Mucosa of descending colon (tissue), 3 donors: ENCODE measurements around the gene SPA17. TPM values are rescaled to one million over a fixed set of nuclear protein-coding genes. Genes with fewer than 3 reads are reported as not detected.
A peak's percentile ranks its signal among the peaks of the same experiment; 100 is the strongest.

ENCODE experiments used
- ATAC-seq: fragments of 200-7000 bp; cut with Tn5 transposase; one replicate; pipeline ENCODE4 v1.9.1; 2020; ENCODE audit warnings: mild to moderate bottlenecking, moderate library complexity
- DNase-seq, 3 donors: peaks; one replicate each; pipeline ENCODE4 v3.0.0-alpha.2; 2020
- H3K36me3 ChIP-seq: fragments of 200-600 bp; one replicate; pipeline ENCODE4 v1.8.0; 2021; ENCODE audit warnings: low read depth, mild to moderate bottlenecking
- H3K4me1 ChIP-seq: fragments of 200-600 bp; one replicate; pipeline ENCODE4 v1.8.0; 2021; ENCODE audit warnings: low read depth, mild to moderate bottlenecking
- H3K4me3 ChIP-seq: fragments of 200-600 bp; one replicate; pipeline ENCODE4 v1.8.0; 2021; ENCODE audit warnings: mild to moderate bottlenecking
- H3K9me3 ChIP-seq: fragments of 200-600 bp; one replicate; pipeline ENCODE4 v1.8.0; 2021; ENCODE audit warnings: mild to moderate bottlenecking
- CTCF ChIP-seq: fragments of 200-600 bp; IDR thresholded peaks from one replicate; pipeline ENCODE4 v1.8.0; 2022; ENCODE audit warnings: antibody characterized with exemption, mild to moderate bottlenecking
- intact Hi-C, 2 donors: fragments of 100-400 bp; cut with DNase I in 1 of 2; cut with micrococcal nuclease in 1 of 2; formaldehyde crosslinking; loops; one replicate each; pipeline versions ENCODE4 v1.11.0 to v1.11.1; 2022; cut with DNase I, micrococcal nuclease
- total RNA-seq, 3 donors: library from RNA; stranded (reverse); fragmentation: NEBNext Ultra II Directional in 2 of 3; extraction: Animal tissue kit (Norgen Biotek cat#: 25700) in 2 of 3; gene quantifications; one replicate each; pipeline versions ENCODE4 v1.2.1 to v1.2.4, GENCODE V29; 2021 to 2023
- donor health status: DM: no; HTN: no; CAD: no; lungs with moderate emphysema.
- donor health status: DM: no; HTN: no; CAD: no.
- donor health status: DM: no; HTN: yes; CAD: no.

SPA17 gene
- total RNA-seq, 3 donors from 2014 or later: 4.6 to 6.9 (median 5.8) TPM

- intact Hi-C loops: no loop called here
- ATAC-seq: no peak
- H3K9me3 ChIP-seq: no peaks in the 10 kb centered on the region
- DNase-seq: no peak
- no peak overlapping the region for H3K4me3 ChIP-seq
- no peak for TF ChIP-seq CTCF
- H3K36me3 ChIP-seq: no peaks in the 10 kb centered on the region
- H3K4me1 ChIP-seq: peaks cover 20% of the 10 kb centered on the region
Measured at GRCh38 chr11:124743050-124743449, 69.3 kb downstream of the SPA17 start.

GRCh38 chr11:124745270-124745834 lies 71.6 kb downstream of the SPA17 start:
- Histone ChIP-seq H3K4me3 (no peak overlapping the region), H3K4me1 (peaks cover 26% of the 10 kb centered on the region), H3K9me3 (no peaks in the 10 kb centered on the region), H3K36me3 (no peaks in the 10 kb centered on the region)
- DNase-seq: peak in 2 of 3 donors; percentile 44 to 64
- ATAC-seq: no peak
- TF ChIP-seq CTCF: no peak
- intact Hi-C loops: no loop called here

GRCh38 chr11:124745835-124746620 lies 72.3 kb downstream of the SPA17 start:
- Histone ChIP-seq H3K4me1 (peaks cover 23% of the 10 kb centered on the region), H3K9me3 (no peaks in the 10 kb centered on the region), H3K4me3 (peak overlapping the region; percentile 12), H3K36me3 (no peaks in the 10 kb centered on the region)
- DNase-seq (peak; percentile 75 to 84 (median 81)), ATAC-seq (peak; percentile 50)
- intact Hi-C loops: no loop called here
- peak; percentile 21 for TF ChIP-seq CTCF

GRCh38 chr11:124746621-124747243 lies 73.0 kb downstream of the SPA17 start:
- DNase-seq: peak; percentile 93 to 95 (median 95)
- intact Hi-C loops: no loop called here

More at GRCh38 chr11:124746621-124747243, 73.0 kb downstream of the SPA17 start:
- H3K4me1 ChIP-seq: peaks cover 23% of the 10 kb centered on the region
- H3K36me3 ChIP-seq: no peaks in the 10 kb centered on the region
- H3K4me3 ChIP-seq: peak overlapping the region; percentile 12
- peak; percentile 29 for TF ChIP-seq CTCF
- H3K9me3 ChIP-seq: no peaks in the 10 kb centered on the region
- peak; percentile 87 for ATAC-seq

Other genes with a start within 250 kb of the SPA17 start
- not detected for gene OR8B4, start 249.0 kb upstream of the SPA17 start, total RNA-seq
- not detected for gene OR8B8, start 228.2 kb upstream of the SPA17 start, total RNA-seq
- gene OR8B12, start 130.2 kb upstream of the SPA17 start, total RNA-seq: not detected
- not detected for gene OR8A1, start 103.9 kb upstream of the SPA17 start, total RNA-seq
- not detected for gene PANX3, start 62.5 kb upstream of the SPA17 start, total RNA-seq
- 10 to 100 TPM; 26.6 to 45.8 (median 41.8) TPM for gene TBRG1, start 51.0 kb upstream of the SPA17 start, total RNA-seq
- 100 to 1,000 TPM in 2 of 3 donors, 10 to 100 TPM in 1; 81.7 to 232 (median 147) TPM for gene SIAE, start 165 bp upstream of the SPA17 start, total RNA-seq
- 1 to 10 TPM; 1.7 to 5.3 (median 2.0) TPM for gene NRGN, start 66.0 kb downstream of the SPA17 start, total RNA-seq
- 100 to 1,000 TPM in 2 of 3 donors, 10 to 100 TPM in 1; 78.6 to 268 (median 126) TPM for gene VSIG2, start 78.4 kb downstream of the SPA17 start, total RNA-seq
- 10 to 100 TPM in 1 of 3 donors, 1 to 10 TPM in 2; 7.7 to 11.5 (median 8.4) TPM for gene ESAM, start 88.4 kb downstream of the SPA17 start, total RNA-seq
- gene MSANTD2, start 126.5 kb downstream of the SPA17 start, total RNA-seq: 10 to 100 TPM in 1 of 3 donors, 1 to 10 TPM in 2; 7.2 to 13.6 (median 8.4) TPM
- gene ROBO3, start 191.5 kb downstream of the SPA17 start, total RNA-seq: 10 to 100 TPM in 1 of 3 donors, 1 to 10 TPM in 2; 4.0 to 10.3 (median 8.5) TPM
- gene ROBO4, start 224.0 kb downstream of the SPA17 start, total RNA-seq: 1 to 10 TPM; 4.8 to 8.4 (median 7.9) TPM
- gene HEPN1, start 245.3 kb downstream of the SPA17 start, total RNA-seq: not detected